Small intestine (tissue), 7 donors: Measurements from ENCODE around the gene CBX8. TPM values are rescaled to one million over a fixed set of nuclear protein-coding genes. Genes with fewer than 3 reads are reported as not detected.

Source experiments
- DNase-seq, 2 donors: peaks; one replicate each; pipeline versions ENCODE4 v3.0.0 to v3.0.0-alpha.2; 2013
- FAIRE-seq: peaks from 2 replicates; lab custom pipeline; 2012; peaks lifted over from hg19 to GRCh38; lab: Jason Lieb, UNC
- H3K27ac ChIP-seq, 3 donors: one replicate each; pipeline ENCODE4 v1.5.1; 2013; ENCODE audit warnings: low read length in 2 of 3, mild to moderate bottlenecking in 2 of 3, control low read depth in 1 of 3, inconsistent platforms in 1 of 3, low read depth in 1 of 3, moderate library complexity in 1 of 3
- H3K27me3 ChIP-seq, 3 donors: one replicate each; pipeline ENCODE4 v1.6.1; 2013; ENCODE audit warnings: low read length in 3 of 3, inconsistent platforms in 1 of 3; ENCODE audit not compliant: control insufficient read depth in 3 of 3, insufficient read depth in 3 of 3
- H3K36me3 ChIP-seq, 3 donors: one replicate each; pipeline ENCODE4 v1.6.1; 2013; ENCODE audit warnings: low read length in 3 of 3, inconsistent platforms in 1 of 3, low read depth in 1 of 3, mild to moderate bottlenecking in 1 of 3, moderate library complexity in 1 of 3; ENCODE audit not compliant: control insufficient read depth in 3 of 3, insufficient read depth in 2 of 3
- H3K4me1 ChIP-seq, 3 donors: one replicate each; pipeline ENCODE4 v1.6.1; 2013; ENCODE audit warnings: low read length in 2 of 3, inconsistent platforms in 1 of 3, low read depth in 1 of 3, mild to moderate bottlenecking in 1 of 3, moderate library complexity in 1 of 3; ENCODE audit not compliant: control insufficient read depth in 3 of 3, insufficient read depth in 2 of 3
- H3K4me3 ChIP-seq, 3 donors: one replicate each; pipeline ENCODE4 v1.5.1; 2013; ENCODE audit warnings: low read length in 3 of 3, control low read depth in 1 of 3, inconsistent platforms in 1 of 3, low read depth in 1 of 3, mild to moderate bottlenecking in 1 of 3, moderate library complexity in 1 of 3
- H3K9me3 ChIP-seq, 2 donors: one replicate each; pipeline ENCODE4 v1.6.1; 2013; ENCODE audit warnings: low read depth in 1 of 2, low read length in 1 of 2; ENCODE audit not compliant: control insufficient read depth in 2 of 2, insufficient read depth in 1 of 2
- WGBS, 3 donors: extraction: QIAGEN DNeasy Blood & Tissue Kit; methylation state at CpG; one replicate each; pipeline ENCODE4 v1.1.7; 2013; 5-methylcytosine and 5-hydroxymethylcytosine counted together
- polyA plus RNA-seq, 4 donors: library from polyadenylated mRNA; stranded (reverse) in 3 of 4; unstranded in 1 of 4; fragments of 200-250 nt in 3 of 4; fragments of 120-200 nt in 1 of 4; gene quantifications; one replicate each; pipeline versions ENCODE4 v1.2.1 to v1.2.3, GENCODE V29; 2013
- donor health status: healthy with polysubstance abuse.
- donor health status: control.
- donor health status: control.
- donor health status: Bipolar disorder and iron deficiency.
- donor health status: healthy.

CBX8 gene
- polyA plus RNA-seq, 4 donors = 2.7 to 10.0 (median 5.3) TPM

GRCh38 chr17:79797492-79798298 lies 818 bp upstream of the CBX8 start:
- WGBS, 3 donors = 1% methylated on average over 47 to 89 of the region's 89 CpGs
- DNase-seq = peak in 1 of 2 donors; percentile 59
- H3K27ac ChIP-seq = peak overlapping the region in 2 of 3 donors; percentile 37 to 40
- peaks cover 0 to 7% of the 10 kb centered on the region in 2 donors for H3K9me3 ChIP-seq
- peaks cover 20 to 66% (median 41%) of the 10 kb centered on the region in 3 donors for H3K27me3 ChIP-seq
- peak overlapping the region; percentile 28 to 64 (median 46) for H3K4me3 ChIP-seq
- no peak for FAIRE-seq
- H3K36me3 ChIP-seq = peaks cover 0 to 29% (median 0%) of the 10 kb centered on the region in 3 donors
- H3K4me1 ChIP-seq = peaks cover 0 to 62% (median 11%) of the 10 kb centered on the region in 3 donors

- H3K36me3 ChIP-seq = peaks cover 0 to 29% (median 0%) of the 10 kb centered on the region in 3 donors
- peak overlapping the region; percentile 67 to 77 (median 75) for H3K4me3 ChIP-seq
- peaks cover 0 to 71% (median 11%) of the 10 kb centered on the region in 3 donors for H3K4me1 ChIP-seq
- FAIRE-seq (no peak), DNase-seq (no peak)
- WGBS, 3 donors = 1 to 2% (median 1%) methylated on average over 19 of the region's 19 CpGs
- H3K9me3 ChIP-seq = no peaks in the 10 kb centered on the region
- H3K27me3 ChIP-seq = peaks cover 21 to 66% (median 37%) of the 10 kb centered on the region in 3 donors
- peak overlapping the region; percentile 12 to 81 (median 59) for H3K27ac ChIP-seq
Observed at GRCh38 chr17:79796444-79796762, 474 bp downstream of the CBX8 start.

GRCh38 chr17:79795795-79796443 lies 958 bp downstream of the CBX8 start:
- peak overlapping the region in 2 of 3 donors; percentile 75 to 77 for H3K4me3 ChIP-seq
- WGBS, 3 donors = 76 to 82% (median 77%) methylated on average over 8 of the region's 8 CpGs
- peaks cover 0 to 29% (median 0%) of the 10 kb centered on the region in 3 donors for H3K36me3 ChIP-seq
- DNase-seq = no peak
- no peaks in the 10 kb centered on the region for H3K9me3 ChIP-seq
- H3K27me3 ChIP-seq = peaks cover 23 to 66% (median 37%) of the 10 kb centered on the region in 3 donors
- H3K27ac ChIP-seq = no peak overlapping the region
- peaks cover 0 to 71% (median 11%) of the 10 kb centered on the region in 3 donors for H3K4me1 ChIP-seq
- FAIRE-seq = no peak

- no peak overlapping the region for H3K27ac ChIP-seq
- H3K4me3 ChIP-seq = no peak overlapping the region
- no peak for FAIRE-seq
- peaks cover 30 to 66% (median 40%) of the 10 kb centered on the region in 3 donors for H3K27me3 ChIP-seq
- H3K9me3 ChIP-seq = no peaks in the 10 kb centered on the region
- peaks cover 2 to 70% (median 9%) of the 10 kb centered on the region in 3 donors for H3K4me1 ChIP-seq
- H3K36me3 ChIP-seq = peaks cover 0 to 29% (median 0%) of the 10 kb centered on the region in 3 donors
- 89 to 92% (median 92%) methylated on average over 47 of the region's 47 CpGs for WGBS, 3 donors
- no peak for DNase-seq
Observed at GRCh38 chr17:79794659-79795511, 2.0 kb downstream of the CBX8 start.

- H3K36me3 ChIP-seq = peaks cover 0 to 29% (median 0%) of the 10 kb centered on the region in 3 donors
- H3K4me1 ChIP-seq = peaks cover 2 to 64% (median 9%) of the 10 kb centered on the region in 3 donors
- peaks cover 27 to 66% (median 38%) of the 10 kb centered on the region in 3 donors for H3K27me3 ChIP-seq
- H3K9me3 ChIP-seq = peaks cover 0 to 4% of the 10 kb centered on the region in 2 donors
- WGBS, 3 donors = 71 to 74% (median 73%) methylated on average over 3 of the region's 3 CpGs
- no peak overlapping the region for H3K4me3 ChIP-seq
- FAIRE-seq (no peak), DNase-seq (no peak)
- H3K27ac ChIP-seq = peak overlapping the region in 1 of 3 donors; percentile 60
Observed at GRCh38 chr17:79793924-79794304, 3.0 kb downstream of the CBX8 start.

- Histone ChIP-seq H3K27ac (peak overlapping the region in 1 of 3 donors; percentile 60), H3K36me3 (peaks cover 0 to 29% (median 0%) of the 10 kb centered on the region in 3 donors), H3K9me3 (peaks cover 0 to 4% of the 10 kb centered on the region in 2 donors), H3K4me1 (peaks cover 2 to 57% (median 9%) of the 10 kb centered on the region in 3 donors), H3K4me3 (peak overlapping the region in 2 of 3 donors; percentile 9 to 18), H3K27me3 (peaks cover 22 to 66% (median 37%) of the 10 kb centered on the region in 3 donors)
- FAIRE-seq (no peak), DNase-seq (peak in 1 of 2 donors; percentile 46)
- 45 to 56% (median 55%) methylated on average over 54 to 63 of the region's 63 CpGs for WGBS, 3 donors
Observed at GRCh38 chr17:79792984-79793923, 3.6 kb downstream of the CBX8 start.

- peaks cover 19 to 64% (median 38%) of the 10 kb centered on the region in 3 donors for H3K27me3 ChIP-seq
- H3K4me1 ChIP-seq = peaks cover 2 to 51% (median 5%) of the 10 kb centered on the region in 3 donors
- 13 to 22% (median 16%) methylated on average over 22 of the region's 22 CpGs for WGBS, 3 donors
- H3K4me3 ChIP-seq = peak overlapping the region in 1 of 3 donors; percentile 9
- H3K36me3 ChIP-seq = peaks cover 0 to 29% (median 0%) of the 10 kb centered on the region in 3 donors
- no peak for FAIRE-seq
- no peak overlapping the region for H3K27ac ChIP-seq
- peak in 1 of 2 donors; percentile 46 for DNase-seq
- H3K9me3 ChIP-seq = peaks cover 0 to 4% of the 10 kb centered on the region in 2 donors
Observed at GRCh38 chr17:79792341-79792871, 4.5 kb downstream of the CBX8 start.
